Keratinocyte (primary cell): ENCODE results near the gene PAXIP1. TPM values are rescaled to one million over a fixed set of nuclear protein-coding genes. Genes with fewer than 3 reads are reported as not detected.

ENCODE experiments used
- DNase-seq: peaks from one replicate; pipeline ENCODE4 v3.0.0-alpha.2; 2011; ENCODE audit warnings: low read depth, missing footprints, low spot score
- FAIRE-seq: peaks from 2 replicates; lab custom pipeline; 2011; peaks lifted over from hg19 to GRCh38; lab: Jason Lieb, UNC
- H2AFZ ChIP-seq: 2 replicates; pipeline ENCODE4 v1.6.0; 2012; ENCODE audit warnings: low read length, control low read depth, inconsistent platforms; ENCODE audit not compliant: control insufficient read depth
- H3K27ac ChIP-seq: 2 replicates; pipeline ENCODE4 v1.5.1; 2011; ENCODE audit warnings: low read length; ENCODE audit not compliant: control insufficient read depth, insufficient read depth
- H3K27me3 ChIP-seq: 3 replicates; pipeline ENCODE4 v1.6.0; 2011; ENCODE audit warnings: low read length; ENCODE audit not compliant: control insufficient read depth, insufficient read depth; ENCODE audit errors: extremely low read depth
- H3K36me3 ChIP-seq, 2 experiments: 2 replicates in 1 of 2; 3 replicates in 1 of 2; pipeline ENCODE4 v1.5.1; 2011; ENCODE audit warnings: low read length in 2 of 2, mild to moderate bottlenecking in 1 of 2; ENCODE audit not compliant: control insufficient read depth in 2 of 2, insufficient read depth in 2 of 2; ENCODE audit errors: extremely low read depth in 1 of 2
- H3K4me1 ChIP-seq: 3 replicates; pipeline ENCODE4 v1.5.1; 2011; ENCODE audit warnings: low read length; ENCODE audit not compliant: control insufficient read depth, insufficient read depth; ENCODE audit errors: extremely low read depth
- H3K4me2 ChIP-seq: 3 replicates; pipeline ENCODE4 v1.6.0; 2011; ENCODE audit warnings: low read depth, low read length; ENCODE audit not compliant: control insufficient read depth, insufficient read depth; ENCODE audit errors: extremely low read depth
- H3K4me3 ChIP-seq, 3 experiments: fragments of 200-600 bp in 1 of 3; sonication (generic) in 1 of 3; 2 replicates in 2 of 3; 3 replicates in 1 of 3; pipeline ENCODE4 v1.5.1; 2011 to 2016; ENCODE audit warnings: low read length in 3 of 3, mild to moderate bottlenecking in 3 of 3, control low read depth in 2 of 3, inconsistent platforms in 1 of 3, low read depth in 1 of 3, mixed read lengths in 1 of 3, mixed run types in 1 of 3, moderate library complexity in 1 of 3; ENCODE audit not compliant: control insufficient read depth in 2 of 3, insufficient read depth in 2 of 3; ENCODE audit errors: extremely low read depth in 1 of 3
- H3K79me2 ChIP-seq: 2 replicates; pipeline ENCODE4 v1.6.0; 2012; ENCODE audit warnings: low read length; ENCODE audit not compliant: control insufficient read depth, insufficient read depth
- H3K9ac ChIP-seq: 3 replicates; pipeline ENCODE4 v1.6.0; 2011; ENCODE audit warnings: low read length; ENCODE audit not compliant: control insufficient read depth, insufficient read depth; ENCODE audit errors: extremely low read depth
- H3K9me1 ChIP-seq: 3 replicates; pipeline ENCODE4 v1.6.0; 2011; ENCODE audit warnings: low read length; ENCODE audit not compliant: control insufficient read depth, insufficient read depth; ENCODE audit errors: extremely low read depth
- H3K9me3 ChIP-seq: 2 replicates; pipeline ENCODE4 v1.5.1; 2012; ENCODE audit warnings: low read depth, low read length; ENCODE audit not compliant: control insufficient read depth
- H4K20me1 ChIP-seq: 3 replicates; pipeline ENCODE4 v1.6.0; 2011; ENCODE audit warnings: low read length; ENCODE audit not compliant: control insufficient read depth, insufficient read depth; ENCODE audit errors: extremely low read depth
- EZH2 ChIP-seq: IDR thresholded peaks from one replicate; pipeline ENCODE4 v1.6.1; 2012; ENCODE audit warnings: inconsistent platforms, mild to moderate bottlenecking, low read length, moderate library complexity
- dilution Hi-C: fragments of 300-500 bp; cut with MboI; formaldehyde crosslinking; loops from one replicate; pipeline ENCODE4 v1.7.0; 2020; ENCODE audit warnings: low sequenced_read_pairs; ENCODE audit not compliant: extremely low pct_ligation_motif_present
- polyA plus RNA-seq, 5 experiments: library from polyadenylated mRNA; depleted of rRNA in 3 of 5; stranded (reverse) in 3 of 5; stranded (forward) in 1 of 5; unstranded in 1 of 5; fragments of >200 nt; gene quantifications; 1 replicate in 1 of 5; 2 replicates in 3 of 5; 3 replicates in 1 of 5; pipeline versions ENCODE4 v1.2.1 to v1.2.3, GENCODE V29; 2011 to 2012; ENCODE audit warnings: missing spikeins in 2 of 5, low read depth in 1 of 5, low replicate concordance in 1 of 5
- TF ChIP-seq, protein P1 (sequence below), 3 experiments: IDR thresholded peaks in 1 of 3; conservative IDR thresholded peaks in 1 of 3; optimal IDR thresholded peaks in 1 of 3; 2 replicates in 2 of 3; 3 replicates in 1 of 3; pipeline versions ENCODE3 to v1.5.1; 2011; ENCODE audit warnings: low read length in 3 of 3, mild to moderate bottlenecking in 3 of 3, moderate library complexity in 2 of 3, control low read depth in 1 of 3, inconsistent platforms in 1 of 3; ENCODE audit not compliant: insufficient read depth in 2 of 3; ENCODE audit errors: extremely low read depth in 1 of 3

Gene PAXIP1
- polyA plus RNA-seq, 1 donor (not counting 4 experiments of a cell fraction or from before 2014, with no cell fraction given): 9.4 TPM

DNA sequence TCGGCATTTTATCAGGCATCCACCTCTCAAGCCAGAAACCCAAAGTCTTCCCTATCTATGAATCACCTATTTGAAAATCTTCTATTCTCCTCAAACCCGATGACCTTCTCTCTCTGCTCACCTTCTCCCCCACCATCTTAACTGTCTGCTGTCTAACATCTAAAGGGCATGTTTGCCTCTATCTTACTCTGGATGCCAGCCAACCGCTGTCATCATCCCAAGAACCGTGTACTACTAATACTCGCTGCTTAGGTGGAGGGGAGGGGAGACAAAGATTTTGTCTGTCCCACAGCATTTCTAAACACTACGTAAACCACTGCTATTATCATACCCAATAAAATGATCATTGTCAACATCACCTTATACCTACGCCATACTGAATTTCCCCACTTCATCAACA, 29.5 kb downstream of the PAXIP1 start:
- dilution Hi-C loops: no loop called here
- DNase-seq (no peak), FAIRE-seq (no peak)
- Histone ChIP-seq H3K9me1 (no peaks in the 10 kb centered on the region), H3K79me2 (peaks cover 4% of the 10 kb centered on the region), H4K20me1 (no peaks in the 10 kb centered on the region), H3K4me1 (no peaks in the 10 kb centered on the region), H3K4me3 (no peak overlapping the region), H3K27ac (no peak overlapping the region), H3K4me2 (no peak overlapping the region), H3K9ac (no peak overlapping the region), H3K27me3 (no peaks in the 10 kb centered on the region), H2AFZ (no peak overlapping the region), H3K9me3 (no peaks in the 10 kb centered on the region), H3K36me3 (peaks cover 17 to 19% of the 10 kb centered on the region in 2 experiments)
- TF ChIP-seq, protein P1, sequence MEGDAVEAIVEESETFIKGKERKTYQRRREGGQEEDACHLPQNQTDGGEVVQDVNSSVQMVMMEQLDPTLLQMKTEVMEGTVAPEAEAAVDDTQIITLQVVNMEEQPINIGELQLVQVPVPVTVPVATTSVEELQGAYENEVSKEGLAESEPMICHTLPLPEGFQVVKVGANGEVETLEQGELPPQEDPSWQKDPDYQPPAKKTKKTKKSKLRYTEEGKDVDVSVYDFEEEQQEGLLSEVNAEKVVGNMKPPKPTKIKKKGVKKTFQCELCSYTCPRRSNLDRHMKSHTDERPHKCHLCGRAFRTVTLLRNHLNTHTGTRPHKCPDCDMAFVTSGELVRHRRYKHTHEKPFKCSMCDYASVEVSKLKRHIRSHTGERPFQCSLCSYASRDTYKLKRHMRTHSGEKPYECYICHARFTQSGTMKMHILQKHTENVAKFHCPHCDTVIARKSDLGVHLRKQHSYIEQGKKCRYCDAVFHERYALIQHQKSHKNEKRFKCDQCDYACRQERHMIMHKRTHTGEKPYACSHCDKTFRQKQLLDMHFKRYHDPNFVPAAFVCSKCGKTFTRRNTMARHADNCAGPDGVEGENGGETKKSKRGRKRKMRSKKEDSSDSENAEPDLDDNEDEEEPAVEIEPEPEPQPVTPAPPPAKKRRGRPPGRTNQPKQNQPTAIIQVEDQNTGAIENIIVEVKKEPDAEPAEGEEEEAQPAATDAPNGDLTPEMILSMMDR (optimal IDR thresholded peaks at IDR 0.05 in 1 of 3, IDR thresholded peaks at IDR 0.05 in 1 of 3, conservative IDR thresholded peaks at IDR 0.05 in 1 of 3; ENCODE audit: extremely low read depth in 1 of 3, insufficient read depth in 2 of 3, low read length in 3 of 3): no peak
- TF ChIP-seq EZH2: no peak

DNA sequence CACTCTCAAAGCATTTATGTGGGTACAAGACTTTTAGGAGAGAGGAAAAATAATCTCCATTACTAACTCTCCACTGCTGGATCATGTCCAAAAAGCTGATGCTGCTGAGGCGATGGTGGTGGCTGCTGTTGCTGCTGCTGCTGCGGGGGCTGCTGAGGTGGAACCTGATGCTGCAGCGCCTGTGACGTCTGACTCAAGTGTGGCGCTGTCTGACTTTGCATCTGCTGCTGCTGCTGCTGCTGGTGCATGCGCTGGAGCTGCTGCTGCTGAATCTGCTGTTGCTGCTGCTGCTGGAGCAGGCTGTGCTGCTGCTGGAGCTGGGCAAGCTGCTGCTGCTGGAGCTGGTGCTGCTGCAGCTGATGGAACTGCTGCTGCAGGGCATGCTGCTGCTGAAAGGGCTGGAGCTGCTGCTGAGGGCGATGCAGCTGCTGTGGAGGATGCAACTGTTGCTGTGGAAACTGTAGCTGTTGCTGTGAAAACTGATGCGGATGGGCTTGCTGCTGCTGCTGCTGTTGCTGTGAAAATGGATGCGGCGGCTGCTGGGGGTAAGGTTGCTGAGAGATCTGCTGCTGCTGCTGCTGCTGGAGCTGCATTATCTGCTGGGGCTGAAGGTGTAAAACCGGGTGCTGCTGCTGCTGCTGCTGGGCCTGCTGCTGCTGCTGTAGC, 34.5 kb downstream of the PAXIP1 start:
- no peak for TF ChIP-seq EZH2
- TF ChIP-seq, protein P1 (optimal IDR thresholded peaks at IDR 0.05 in 1 of 3, IDR thresholded peaks at IDR 0.05 in 1 of 3, conservative IDR thresholded peaks at IDR 0.05 in 1 of 3; ENCODE audit: extremely low read depth in 1 of 3, insufficient read depth in 2 of 3, low read length in 3 of 3): no peak
- no peak overlapping the region for H3K9ac ChIP-seq
- H3K9me3 ChIP-seq: no peaks in the 10 kb centered on the region
- H3K27ac ChIP-seq: no peak overlapping the region
- H3K4me2 ChIP-seq: no peak overlapping the region
- no peak overlapping the region for H3K4me3 ChIP-seq
- peaks cover 17% of the 10 kb centered on the region in 2 experiments for H3K36me3 ChIP-seq
- DNase-seq (no peak), FAIRE-seq (no peak)
- dilution Hi-C loops: no loop called here
- H4K20me1 ChIP-seq: no peaks in the 10 kb centered on the region
- peaks cover 4% of the 10 kb centered on the region for H3K79me2 ChIP-seq
- H3K27me3 ChIP-seq: no peaks in the 10 kb centered on the region
- no peaks in the 10 kb centered on the region for H3K9me1 ChIP-seq
- no peaks in the 10 kb centered on the region for H3K4me1 ChIP-seq
- H2AFZ ChIP-seq: no peak overlapping the region
